HG03354 (cell line): ENCODE results near the gene DNAH2.

ENCODE experiments used
- ATAC-seq: cut with Tn5 transposase; IDR thresholded peaks from one replicate; pipeline ENCODE4 v1.9.1; 2021; ENCODE audit warnings: mild to moderate bottlenecking; ENCODE audit not compliant: unreplicated experiment, poor library complexity, severe bottlenecking

Gene DNAH2

DNA sequence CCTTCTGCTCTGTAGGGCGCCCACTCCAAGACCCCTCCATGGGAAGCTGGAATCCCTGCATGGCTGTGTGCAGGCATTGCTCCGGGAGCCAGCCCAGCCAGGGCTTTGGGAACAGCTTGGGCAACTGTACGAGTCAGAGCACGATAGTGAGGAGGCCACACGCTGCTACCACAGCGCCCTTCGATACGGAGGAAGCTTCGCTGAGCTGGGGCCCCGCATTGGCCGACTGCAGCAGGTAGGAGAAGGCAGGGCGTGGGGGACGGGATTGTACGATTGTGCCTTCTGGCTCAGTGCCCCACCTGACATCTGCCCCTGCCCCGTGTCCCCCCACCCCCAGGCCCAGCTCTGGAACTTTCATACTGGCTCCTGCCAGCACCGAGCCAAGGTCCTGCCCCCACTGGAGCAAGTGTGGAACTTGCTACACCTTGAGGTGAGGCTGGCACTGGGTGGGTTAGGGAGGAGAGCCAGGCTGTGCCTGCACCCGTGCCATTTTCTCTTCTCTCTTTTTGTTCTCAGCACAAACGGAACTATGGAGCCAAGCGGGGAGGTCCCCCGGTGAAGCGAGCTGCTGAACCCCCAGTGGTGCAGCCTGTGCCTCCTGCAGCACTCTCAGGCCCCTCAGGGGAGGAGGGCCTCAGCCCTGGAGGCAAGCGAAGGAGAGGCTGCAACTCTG is 128.7 kb downstream of the DNAH2 start:
- ATAC-seq, result no peak

DNA sequence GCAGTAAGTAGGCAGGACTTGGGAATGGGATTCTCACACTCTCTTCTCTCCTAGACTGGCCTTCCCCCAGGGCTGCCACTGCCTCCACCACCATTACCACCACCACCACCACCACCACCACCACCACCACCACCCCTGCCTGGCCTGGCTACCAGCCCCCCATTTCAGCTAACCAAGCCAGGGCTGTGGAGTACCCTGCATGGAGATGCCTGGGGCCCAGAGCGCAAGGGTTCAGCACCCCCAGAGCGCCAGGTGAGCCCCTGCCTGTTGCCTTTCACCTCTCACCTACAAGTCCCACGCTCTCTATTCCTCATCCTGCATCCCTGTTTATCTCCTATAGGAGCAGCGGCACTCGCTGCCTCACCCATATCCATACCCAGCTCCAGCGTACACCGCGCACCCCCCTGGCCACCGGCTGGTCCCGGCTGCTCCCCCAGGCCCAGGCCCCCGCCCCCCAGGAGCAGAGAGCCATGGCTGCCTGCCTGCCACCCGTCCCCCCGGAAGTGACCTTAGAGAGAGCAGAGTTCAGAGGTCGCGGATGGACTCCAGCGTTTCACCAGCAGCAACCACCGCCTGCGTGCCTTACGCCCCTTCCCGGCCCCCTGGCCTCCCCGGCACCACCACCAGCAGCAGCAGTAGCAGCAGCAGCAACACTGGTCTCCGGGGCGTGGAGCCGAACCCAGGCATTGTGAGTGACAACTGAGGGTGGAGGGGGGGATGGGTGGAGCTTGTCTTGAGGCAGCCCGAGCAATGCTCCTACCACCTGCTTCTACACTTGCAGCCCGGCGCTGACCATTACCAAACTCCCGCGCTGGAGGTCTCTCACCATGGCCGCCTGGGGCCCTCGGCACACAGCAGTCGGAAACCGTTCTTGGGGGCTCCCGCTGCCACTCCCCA is 129.5 kb downstream of the DNAH2 start:
- ATAC-seq, result no peak

DNA sequence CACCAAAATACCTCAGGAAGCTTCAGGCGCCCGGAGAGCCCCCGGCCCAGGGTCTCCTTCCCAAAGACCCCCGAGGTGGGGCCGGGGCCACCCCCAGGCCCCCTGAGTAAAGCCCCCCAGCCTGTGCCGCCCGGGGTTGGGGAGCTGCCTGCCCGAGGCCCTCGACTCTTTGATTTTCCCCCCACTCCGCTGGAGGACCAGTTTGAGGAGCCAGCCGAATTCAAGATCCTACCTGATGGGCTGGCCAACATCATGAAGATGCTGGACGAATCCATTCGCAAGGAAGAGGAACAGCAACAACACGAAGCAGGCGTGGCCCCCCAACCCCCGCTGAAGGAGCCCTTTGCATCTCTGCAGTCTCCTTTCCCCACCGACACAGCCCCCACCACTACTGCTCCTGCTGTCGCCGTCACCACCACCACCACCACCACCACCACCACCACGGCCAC is 130.6 kb downstream of the DNAH2 start:
- no peak for ATAC-seq

DNA sequence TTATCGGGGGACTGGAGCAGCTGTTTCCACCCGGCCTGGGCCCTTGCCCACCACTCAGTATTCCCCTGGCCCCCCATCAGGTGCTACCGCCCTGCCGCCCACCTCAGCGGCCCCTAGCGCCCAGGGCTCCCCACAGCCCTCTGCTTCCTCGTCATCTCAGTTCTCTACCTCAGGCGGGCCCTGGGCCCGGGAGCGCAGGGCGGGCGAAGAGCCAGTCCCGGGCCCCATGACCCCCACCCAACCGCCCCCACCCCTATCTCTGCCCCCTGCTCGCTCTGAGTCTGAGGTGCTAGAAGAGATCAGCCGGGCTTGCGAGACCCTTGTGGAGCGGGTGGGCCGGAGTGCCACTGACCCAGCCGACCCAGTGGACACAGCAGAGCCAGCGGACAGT is 131.2 kb downstream of the DNAH2 start:
- no peak for ATAC-seq

DNA sequence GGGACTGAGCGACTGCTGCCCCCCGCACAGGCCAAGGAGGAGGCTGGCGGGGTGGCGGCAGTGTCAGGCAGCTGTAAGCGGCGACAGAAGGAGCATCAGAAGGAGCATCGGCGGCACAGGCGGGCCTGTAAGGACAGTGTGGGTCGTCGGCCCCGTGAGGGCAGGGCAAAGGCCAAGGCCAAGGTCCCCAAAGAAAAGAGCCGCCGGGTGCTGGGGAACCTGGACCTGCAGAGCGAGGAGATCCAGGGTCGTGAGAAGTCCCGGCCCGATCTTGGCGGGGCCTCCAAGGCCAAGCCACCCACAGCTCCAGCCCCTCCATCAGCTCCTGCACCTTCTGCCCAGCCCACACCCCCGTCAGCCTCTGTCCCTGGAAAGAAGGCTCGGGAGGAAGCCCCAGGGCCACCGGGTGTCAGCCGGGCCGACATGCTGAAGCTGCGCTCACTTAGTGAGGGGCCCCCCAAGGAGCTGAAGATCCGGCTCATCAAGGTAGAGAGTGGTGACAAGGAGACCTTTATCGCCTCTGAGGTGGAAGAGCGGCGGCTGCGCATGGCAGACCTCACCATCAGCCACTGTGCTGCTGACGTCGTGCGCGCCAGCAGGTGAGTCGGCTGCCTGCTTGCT is 131.7 kb downstream of the DNAH2 start:
- no peak for ATAC-seq

DNA sequence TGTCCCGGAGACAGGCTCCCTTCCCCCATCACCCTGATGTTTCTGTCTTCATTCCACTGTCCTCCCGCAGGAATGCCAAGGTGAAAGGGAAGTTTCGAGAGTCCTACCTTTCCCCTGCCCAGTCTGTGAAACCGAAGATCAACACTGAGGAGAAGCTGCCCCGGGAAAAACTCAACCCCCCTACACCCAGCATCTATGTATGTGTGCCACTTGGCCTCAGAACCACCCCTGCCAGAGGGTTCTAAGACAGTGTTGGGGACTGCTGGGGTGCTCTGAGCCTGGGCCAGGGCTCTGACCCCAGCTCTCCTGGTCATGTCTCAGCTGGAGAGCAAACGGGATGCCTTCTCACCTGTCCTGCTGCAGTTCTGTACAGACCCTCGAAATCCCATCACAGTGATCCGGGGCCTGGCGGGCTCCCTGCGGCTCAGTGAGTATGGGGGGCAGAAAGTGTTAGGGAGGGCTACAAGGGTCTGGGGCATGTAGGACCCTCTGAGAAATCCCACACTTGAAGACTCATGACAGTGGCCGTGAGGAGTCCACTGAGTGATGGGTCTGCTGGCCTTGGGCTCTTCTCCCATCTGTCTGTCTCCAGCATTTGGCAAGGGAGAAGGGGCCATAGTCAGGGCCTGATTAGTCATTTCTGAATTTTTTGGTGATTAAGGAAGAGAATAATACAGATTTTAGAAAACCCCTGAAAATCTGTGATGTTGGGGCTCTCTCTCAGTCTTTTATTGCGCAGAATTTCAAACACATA is 132.4 kb downstream of the DNAH2 start:
- no peak for ATAC-seq

DNA sequence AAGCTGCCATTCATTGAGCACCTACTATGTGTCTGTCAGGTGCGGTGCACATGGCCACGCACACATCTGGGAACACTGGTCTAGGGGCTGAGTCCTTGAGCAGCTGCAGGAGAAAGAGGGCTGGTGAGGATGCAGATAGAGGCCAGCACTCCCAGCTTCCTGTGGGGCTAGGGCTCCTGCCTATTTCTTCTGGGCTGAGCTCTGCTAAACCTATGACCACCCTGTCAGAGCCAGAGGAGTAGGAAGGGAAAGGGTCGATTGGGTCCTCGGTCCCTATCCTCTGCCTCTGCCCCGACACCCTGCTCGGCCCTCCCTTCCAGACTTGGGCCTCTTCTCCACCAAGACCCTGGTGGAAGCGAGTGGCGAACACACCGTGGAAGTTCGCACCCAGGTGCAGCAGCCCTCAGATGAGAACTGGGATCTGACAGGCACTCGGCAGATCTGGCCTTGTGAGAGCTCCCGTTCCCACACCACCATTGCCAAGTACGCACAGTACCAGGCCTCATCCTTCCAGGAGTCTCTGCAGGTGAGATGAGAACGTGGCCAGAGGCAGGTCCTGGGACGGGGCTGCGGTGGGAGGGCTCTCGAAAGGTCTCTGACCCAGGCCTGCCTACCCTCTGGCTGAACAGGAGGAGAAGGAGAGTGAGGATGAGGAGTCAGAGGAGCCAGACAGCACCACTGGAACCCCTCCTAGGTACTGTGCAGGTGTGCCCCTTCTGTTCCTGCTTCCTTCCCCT is 133.3 kb downstream of the DNAH2 start:
- no peak for ATAC-seq

DNA sequence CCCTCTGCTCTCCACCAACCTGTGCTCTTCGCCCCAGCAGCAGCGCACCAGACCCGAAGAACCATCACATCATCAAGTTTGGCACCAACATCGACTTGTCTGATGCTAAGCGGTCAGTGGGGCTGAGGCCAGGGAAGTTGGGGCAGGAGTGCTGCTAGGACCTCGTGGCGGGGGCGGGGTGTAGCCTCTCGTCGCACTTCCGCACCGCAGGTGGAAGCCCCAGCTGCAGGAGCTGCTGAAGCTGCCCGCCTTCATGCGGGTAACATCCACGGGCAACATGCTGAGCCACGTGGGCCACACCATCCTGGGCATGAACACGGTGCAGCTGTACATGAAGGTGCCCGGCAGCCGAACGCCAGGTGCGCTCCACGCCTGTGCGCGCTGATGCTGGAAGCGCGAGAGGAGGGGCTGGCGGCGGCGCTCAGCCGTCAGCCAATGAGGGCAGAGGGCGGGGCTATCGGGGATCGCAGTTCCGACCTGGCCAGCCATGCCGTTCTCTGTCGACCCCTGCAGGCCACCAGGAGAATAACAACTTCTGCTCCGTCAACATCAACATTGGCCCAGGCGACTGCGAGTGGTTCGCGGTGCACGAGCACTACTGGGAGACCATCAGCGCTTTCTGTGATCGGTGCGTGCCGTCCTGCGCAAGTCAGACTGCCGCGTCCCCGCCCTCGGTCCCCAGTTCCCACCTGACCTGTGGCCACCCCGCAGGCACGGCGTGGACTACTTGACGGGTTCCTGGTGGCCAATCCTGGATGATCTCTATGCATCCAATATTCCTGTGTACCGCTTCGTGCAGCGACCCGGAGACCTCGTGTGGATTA is 134.1 kb downstream of the DNAH2 start:
- ATAC-seq, result peak; percentile 72

DNA sequence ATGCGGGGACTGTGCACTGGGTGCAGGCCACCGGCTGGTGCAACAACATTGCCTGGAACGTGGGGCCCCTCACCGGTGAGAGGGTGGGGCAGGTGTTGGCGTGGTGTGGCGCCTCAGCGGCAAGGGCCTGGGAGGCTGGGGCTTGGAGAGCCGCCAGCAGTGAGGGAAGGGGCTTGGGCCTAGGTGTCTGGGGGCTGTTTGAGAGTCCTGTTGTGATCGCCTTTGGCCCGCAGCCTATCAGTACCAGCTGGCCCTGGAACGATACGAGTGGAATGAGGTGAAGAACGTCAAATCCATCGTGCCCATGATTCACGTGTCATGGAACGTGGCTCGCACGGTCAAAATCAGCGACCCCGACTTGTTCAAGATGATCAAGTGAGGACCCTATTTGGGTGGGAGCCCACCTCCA is 134.7 kb downstream of the DNAH2 start:
- no peak for ATAC-seq

DNA sequence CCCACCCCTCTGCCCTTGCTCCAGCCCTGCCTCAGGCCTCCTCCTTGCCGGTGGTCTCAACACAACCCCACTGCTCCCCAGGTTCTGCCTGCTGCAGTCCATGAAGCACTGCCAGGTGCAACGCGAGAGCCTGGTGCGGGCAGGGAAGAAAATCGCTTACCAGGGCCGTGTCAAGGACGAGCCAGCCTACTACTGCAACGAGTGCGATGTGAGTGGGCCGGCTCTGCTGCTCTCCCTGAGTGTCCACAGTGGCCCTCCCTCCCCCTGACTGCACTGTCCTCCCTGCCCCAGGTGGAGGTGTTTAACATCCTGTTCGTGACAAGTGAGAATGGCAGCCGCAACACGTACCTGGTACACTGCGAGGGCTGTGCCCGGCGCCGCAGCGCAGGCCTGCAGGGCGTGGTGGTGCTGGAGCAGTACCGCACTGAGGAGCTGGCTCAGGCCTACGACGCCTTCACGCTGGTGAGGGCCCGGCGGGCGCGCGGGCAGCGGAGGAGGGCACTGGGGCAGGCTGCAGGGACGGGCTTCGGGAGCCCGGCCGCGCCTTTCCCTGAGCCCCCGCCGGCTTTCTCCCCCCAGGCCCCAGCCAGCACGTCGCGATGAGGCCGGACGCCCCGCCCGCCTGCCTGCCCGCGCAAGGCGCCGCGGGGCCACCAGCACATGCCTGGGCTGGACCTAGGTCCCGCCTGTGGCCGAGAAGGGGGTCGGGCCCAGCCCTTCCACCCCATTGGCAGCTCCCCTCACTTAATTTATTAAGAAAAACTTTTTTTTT is 135.6 kb downstream of the DNAH2 start:
- no peak for ATAC-seq

DNA sequence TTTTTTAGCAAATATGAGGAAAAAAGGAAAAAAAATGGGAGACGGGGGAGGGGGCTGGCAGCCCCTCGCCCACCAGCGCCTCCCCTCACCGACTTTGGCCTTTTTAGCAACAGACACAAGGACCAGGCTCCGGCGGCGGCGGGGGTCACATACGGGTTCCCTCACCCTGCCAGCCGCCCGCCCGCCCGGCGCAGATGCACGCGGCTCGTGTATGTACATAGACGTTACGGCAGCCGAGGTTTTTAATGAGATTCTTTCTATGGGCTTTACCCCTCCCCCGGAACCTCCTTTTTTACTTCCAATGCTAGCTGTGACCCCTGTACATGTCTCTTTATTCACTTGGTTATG is 136.1 kb downstream of the DNAH2 start:
- ATAC-seq, result no peak

DNA sequence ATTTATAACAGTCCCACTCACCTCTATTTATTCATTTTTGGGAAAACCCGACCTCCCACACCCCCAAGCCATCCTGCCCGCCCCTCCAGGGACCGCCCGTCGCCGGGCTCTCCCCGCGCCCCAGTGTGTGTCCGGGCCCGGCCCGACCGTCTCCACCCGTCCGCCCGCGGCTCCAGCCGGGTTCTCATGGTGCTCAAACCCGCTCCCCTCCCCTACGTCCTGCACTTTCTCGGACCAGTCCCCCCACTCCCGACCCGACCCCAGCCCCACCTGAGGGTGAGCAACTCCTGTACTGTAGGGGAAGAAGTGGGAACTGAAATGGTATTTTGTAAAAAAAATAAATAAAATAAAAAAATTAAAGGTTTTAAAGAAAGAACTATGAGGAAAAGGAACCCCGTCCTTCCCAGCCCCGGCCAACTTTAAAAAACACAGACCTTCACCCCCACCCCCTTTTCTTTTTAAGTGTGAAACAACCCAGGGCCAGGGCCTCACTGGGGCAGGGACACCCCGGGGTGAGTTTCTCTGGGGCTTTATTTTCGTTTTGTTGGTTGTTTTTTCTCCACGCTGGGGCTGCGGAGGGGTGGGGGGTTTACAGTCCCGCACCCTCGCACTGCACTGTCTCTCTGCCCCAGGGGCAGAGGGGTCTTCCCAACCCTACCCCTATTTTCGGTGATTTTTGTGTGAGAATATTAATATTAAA is 136.7 kb downstream of the DNAH2 start:
- no peak for ATAC-seq

DNA sequence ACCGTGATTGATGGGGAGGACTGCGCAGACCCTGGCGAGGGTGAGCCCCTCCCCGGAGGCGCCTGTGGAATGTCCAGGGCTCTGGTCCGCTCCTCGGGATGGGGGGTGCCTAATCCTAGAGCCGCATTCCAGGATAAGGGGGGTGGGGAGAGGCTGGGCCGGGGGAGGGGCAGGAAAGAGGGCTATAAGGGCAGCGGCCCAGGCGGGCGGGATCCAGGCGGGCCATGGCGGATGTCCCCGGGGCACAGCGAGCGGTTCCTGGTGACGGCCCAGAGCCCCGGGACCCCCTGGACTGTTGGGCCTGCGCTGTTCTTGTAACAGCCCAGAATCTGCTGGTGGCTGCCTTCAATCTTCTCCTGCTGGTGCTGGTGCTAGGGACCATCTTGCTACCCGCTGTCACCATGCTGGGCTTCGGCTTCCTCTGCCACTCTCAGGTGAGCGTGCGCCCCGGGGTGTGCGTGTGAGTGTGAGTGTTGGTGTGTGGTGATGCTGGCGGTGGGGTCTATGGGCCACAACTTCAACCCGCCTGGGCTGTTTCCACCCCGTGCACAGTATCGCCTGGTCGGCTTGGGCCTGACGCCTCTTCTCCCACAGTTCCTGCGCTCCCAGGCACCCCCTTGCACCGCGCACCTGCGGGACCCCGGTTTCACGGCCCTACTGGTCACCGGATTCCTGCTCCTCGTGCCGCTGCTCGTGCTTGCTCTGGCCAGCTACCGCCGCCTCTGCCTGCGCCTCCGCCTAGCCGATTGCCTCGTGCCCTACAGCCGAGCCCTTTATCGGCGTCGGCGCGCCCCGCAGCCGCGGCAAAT is 137.5 kb downstream of the DNAH2 start, which contains the start of gene TMEM88:
TMEM88 (plus strand) TSS at position 216 of the 809 bp plus-strand sequence; CDS start at position 225, 9 bp downstream.
- no peak for ATAC-seq

DNA sequence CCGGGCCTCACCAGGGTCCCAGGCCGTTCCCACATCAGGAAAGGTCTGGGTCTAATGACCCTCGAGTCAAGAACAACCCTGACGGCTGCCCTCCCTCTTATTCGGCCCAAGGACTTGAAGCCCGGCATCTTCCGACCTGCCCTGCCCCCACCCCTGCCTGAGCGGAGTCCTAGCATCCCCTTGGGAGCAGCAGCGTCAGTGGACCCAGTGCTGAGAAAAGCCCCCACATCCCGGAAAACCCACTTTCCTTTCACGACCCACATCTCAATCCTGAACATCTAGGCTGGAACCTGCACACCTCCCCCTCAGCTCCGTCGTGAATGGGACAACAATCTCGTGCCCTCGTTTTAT is 138.1 kb downstream of the DNAH2 start:
- ATAC-seq, result no peak

DNA sequence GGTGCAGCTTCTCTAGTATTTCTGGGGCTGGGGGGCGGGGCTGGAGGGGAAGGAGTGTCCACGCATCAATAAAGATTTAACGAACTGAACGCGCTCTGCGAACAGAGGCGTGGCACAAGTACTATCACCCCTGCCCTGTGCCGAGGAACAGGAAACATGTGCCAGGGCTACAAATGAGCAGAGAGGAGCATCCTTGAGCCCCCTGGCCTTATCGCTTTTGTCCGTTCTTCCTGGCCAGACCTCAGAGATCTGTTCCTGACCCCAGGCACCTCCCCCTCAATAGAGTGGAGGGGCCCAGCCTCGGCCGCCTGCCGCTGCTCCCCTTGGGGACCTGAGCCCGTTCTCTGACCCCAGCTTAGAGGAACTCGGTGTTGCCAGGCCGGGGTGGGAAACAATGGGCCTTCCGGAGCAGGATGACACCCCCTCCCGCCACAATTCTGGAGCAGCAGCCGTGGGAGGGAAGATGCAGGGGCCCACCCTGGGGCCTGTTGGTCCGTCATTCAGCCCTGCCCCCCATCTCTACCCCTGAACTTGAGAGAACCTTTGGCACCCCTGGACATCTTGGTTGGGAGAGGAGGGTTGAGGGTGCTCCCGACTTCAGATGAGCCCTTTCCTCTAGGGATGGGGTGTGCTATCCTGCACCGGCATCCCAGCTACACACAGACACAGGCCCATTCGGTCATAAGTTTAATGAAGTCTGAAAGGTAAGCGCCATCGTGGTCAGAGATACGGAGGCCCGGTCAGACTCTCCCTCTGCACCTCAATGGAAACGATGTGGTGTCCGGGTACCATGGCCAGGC is 138.7 kb downstream of the DNAH2 start:
- ATAC-seq, result no peak
